HG03039 (cell line): ENCODE results near the gene ADGRV1.
"Not testable (repeated sequence)": the region's sequence is repeated elsewhere in the genome, so short reads cannot be mapped to it uniquely, and the experiment has no call there.

Source experiments
- ATAC-seq: cut with Tn5 transposase; IDR thresholded peaks from one replicate; pipeline ENCODE4 v1.9.1; 2021; ENCODE audit warnings: mild to moderate bottlenecking, moderate library complexity; ENCODE audit not compliant: unreplicated experiment

The ADGRV1 gene

DNA sequence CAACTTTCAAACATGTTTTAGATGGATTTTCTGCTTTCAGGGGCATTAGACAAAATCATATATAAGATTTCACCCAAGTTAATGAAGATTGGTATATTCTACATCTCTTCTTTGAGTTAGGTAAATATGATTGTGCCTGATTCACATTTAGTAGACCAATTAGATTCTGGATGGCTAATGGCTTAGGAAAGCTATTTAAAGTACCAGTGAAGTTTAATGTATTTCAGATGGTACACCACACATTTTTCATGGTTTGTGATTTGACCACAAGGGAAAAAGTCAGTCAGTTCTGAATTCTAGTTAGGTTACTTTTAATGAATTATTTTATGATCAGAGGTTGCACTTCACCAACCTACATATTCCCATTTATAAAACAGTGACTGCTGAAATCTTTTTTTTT, 409.7 kb downstream of the ADGRV1 start:
- no peak for ATAC-seq

GRCh38 chr5:90969945-90970344, 411.3 kb downstream of the ADGRV1 start:
- ATAC-seq: not testable (repeated sequence)

GRCh38 chr5:90981177-90981576, 422.6 kb downstream of the ADGRV1 start:
- no peak for ATAC-seq

DNA sequence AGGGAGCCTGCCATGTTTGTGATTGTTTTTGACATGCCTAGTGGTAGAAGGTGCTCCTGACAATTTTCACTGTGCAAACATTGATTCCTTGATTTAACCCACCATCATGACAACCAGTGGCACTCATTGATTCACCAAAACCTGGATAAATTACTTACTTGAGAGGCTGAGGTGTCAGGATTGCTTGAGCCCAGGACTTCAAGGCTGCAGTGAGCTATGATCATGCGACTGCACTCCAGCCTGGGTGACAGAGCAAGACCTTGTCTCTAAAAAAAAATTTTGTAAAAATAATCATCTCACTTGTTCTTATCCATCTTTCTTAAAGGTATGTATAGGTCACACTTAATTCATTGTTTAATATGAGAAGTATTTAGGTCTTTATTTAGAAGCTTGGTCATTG, 423.2 kb downstream of the ADGRV1 start:
- no peak for ATAC-seq

GRCh38 chr5:90982576-90982975, 424.0 kb downstream of the ADGRV1 start:
- no peak for ATAC-seq

- ATAC-seq: no peak
Observed at GRCh38 chr5:90983148-90983547, 424.6 kb downstream of the ADGRV1 start.

- ATAC-seq: no peak
Observed at GRCh38 chr5:90983711-90984124, 425.1 kb downstream of the ADGRV1 start.

DNA sequence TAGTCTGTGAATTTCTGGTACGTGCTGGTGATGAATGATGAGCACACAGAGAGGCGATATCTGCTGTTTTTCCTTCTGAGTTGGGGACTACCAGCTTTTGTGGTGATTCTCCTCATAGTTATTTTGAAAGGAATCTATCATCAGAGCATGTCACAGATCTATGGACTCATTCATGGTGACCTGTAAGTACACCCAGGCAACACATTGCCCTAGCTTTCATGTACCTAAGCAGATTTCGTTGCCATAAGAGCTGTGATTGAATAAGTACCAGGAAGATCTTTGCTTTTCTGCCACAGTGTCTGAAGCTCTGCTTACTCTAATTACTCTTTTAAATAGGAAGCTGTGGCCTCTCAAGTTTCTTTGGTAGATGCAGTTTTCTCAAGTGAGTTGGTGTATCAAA, 426.7 kb downstream of the ADGRV1 start:
- ATAC-seq: no peak

DNA sequence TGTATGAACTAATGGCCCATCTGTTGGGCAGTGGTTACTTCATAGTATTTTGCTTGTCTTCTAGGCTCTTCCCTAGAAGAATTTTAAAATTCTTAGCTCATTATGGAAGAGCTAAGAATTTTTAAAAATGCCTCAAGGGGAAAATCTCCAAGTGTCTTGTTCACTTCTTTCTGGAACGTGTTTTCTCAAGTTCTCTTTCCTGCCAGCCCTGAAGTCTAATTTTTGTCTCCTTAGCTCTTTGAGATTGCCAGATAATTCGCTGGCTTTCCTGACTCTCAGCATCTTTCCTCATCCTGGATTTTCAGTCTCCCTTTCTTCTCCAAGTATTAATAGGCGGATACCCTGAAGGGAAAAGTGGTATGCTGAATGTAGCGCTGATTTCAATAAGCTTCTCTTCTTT, 429.1 kb downstream of the ADGRV1 start:
- no peak for ATAC-seq

- no peak for ATAC-seq
Observed at GRCh38 chr5:90991201-90991600, 432.6 kb downstream of the ADGRV1 start.

DNA sequence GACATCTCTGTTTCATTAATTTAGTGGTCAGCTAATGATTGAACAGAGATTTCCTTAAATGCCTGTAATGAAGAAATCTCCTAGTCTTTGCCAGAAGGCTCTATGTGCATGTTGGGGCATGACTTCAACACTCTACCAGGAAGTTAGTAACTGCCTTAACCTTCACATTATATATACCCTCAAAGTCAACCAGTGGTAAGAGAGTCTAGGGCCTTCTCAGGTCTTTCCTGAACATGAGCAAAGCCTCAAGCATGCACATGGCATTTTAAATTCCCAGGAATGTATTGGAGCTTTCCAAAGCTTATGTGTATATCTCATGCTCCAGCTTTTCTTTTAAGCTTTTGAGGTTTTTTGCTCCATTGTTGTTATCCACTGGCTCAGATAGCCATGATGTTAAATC, 436.2 kb downstream of the ADGRV1 start:
- ATAC-seq: no peak

DNA sequence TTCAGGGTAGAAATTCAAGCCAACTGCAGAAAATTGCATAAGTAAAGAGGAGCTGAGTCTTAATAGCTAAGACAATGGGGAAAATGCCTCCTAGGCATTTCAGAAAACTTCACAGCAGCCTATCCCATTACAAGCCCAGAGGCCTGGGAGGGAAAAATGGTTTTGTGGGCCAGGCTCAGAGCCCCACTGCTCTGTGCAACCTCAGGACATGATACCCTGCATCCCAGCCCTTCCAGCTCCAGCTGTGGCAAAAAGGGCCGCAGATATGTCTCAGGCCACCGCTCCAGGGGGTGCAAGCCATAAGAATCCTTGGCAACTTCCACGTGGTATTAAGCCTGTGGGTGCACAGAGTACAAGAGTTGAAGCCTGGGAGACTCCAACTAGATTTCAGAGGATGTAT, 437.5 kb downstream of the ADGRV1 start:
- ATAC-seq: no peak

- no peak for ATAC-seq
Observed at GRCh38 chr5:90997082-90997481, 438.5 kb downstream of the ADGRV1 start.

DNA sequence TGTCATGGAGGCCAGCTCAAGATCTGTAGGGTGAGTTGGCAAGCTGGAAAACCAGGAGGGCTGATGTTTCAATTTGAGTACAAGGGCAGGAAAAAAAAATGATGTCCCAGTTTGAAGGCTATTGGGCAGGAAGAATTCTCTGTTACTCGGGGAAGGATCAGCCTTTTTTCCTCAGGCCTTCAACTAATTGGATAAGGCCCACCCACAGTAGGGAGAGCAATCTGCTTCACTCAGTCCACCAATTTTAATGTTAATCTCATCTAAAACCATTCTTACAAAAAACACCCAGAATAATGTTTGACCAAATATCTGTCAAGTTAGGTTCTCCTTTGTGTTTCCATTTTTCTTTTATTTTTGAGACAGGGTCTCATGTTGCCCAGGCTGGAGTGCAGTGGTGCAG, 442.1 kb downstream of the ADGRV1 start:
- ATAC-seq: no peak

DNA sequence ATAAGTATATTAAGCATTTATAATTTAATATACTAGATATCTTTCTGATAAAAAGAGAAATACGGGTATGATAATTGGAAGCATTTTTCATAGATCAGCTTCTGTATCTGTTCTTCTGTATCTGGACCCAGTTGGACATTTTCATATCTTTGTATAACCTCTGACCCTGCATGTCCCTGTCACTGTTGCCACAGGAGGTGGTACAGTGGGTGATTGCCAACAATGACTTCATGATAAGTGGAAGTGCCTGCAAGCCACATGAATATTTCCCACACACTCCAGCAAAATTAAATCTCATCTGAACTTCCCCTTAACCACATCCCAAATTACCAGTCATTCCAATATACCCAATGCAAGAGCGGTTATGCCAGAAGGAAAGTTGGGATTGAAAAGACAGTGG, 448.1 kb downstream of the ADGRV1 start:
- ATAC-seq: no peak

GRCh38 chr5:91007251-91007650, 448.7 kb downstream of the ADGRV1 start:
- ATAC-seq: no peak

DNA sequence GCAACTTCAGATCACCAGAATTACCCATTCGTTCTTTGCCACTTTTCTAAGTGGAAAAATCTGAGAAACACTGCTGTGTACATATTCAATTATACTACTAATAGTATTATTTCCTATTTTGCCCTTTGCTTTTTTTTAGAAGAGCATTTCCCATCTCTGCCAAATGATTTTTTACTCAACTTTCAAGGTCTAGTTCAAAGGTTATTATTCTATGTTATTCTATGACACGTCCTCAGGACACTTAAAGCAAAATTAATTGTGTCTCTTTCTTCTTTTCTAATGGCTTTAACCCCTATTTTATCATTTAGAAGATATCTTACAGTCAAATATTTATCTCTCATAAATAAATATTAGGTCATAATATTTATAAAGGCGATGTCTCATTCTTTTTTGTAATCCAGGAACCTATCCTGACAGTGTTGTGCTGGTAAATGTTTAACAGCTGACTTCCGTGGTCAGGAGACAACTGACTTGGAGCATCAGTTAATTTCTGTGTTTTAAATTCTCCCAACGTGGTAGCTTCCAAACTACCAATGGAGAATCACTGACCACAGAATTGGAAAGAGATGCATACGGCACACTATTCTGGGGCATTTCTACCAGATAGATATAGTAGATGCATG, 449.3 kb downstream of the ADGRV1 start:
- no peak for ATAC-seq

- ATAC-seq: no peak
Observed at GRCh38 chr5:91010090-91010489, 451.5 kb downstream of the ADGRV1 start.

GRCh38 chr5:91011029-91011428, 452.4 kb downstream of the ADGRV1 start:
- no peak for ATAC-seq

GRCh38 chr5:91012867-91013266, 454.3 kb downstream of the ADGRV1 start:
- not testable (repeated sequence) for ATAC-seq

GRCh38 chr5:91016322-91016721, 457.7 kb downstream of the ADGRV1 start:
- ATAC-seq: no peak

GRCh38 chr5:91016954-91017700, 458.5 kb downstream of the ADGRV1 start:
- no peak for ATAC-seq

GRCh38 chr5:91018200-91018599, 459.6 kb downstream of the ADGRV1 start:
- no peak for ATAC-seq
